H1 (cell line): ENCODE results near the gene MACROH2A1. TPM values are rescaled to one million over a fixed set of nuclear protein-coding genes. Genes with fewer than 3 reads are reported as not detected.

Experiments used
- CTCF ChIA-PET: fragments of 300-600 bp; sonication (Branson Sonifier 250); formaldehyde crosslinking; loops from one replicate; lab custom pipeline; 2021; ENCODE audit not compliant: partially characterized antibody; lab: Charles Lee
- POLR2A ChIA-PET: fragments of 300-600 bp; sonication (Branson Sonifier 250); formaldehyde crosslinking; loops from one replicate; lab custom pipeline; 2021; ENCODE audit warnings: inconsistent platforms; ENCODE audit not compliant: partially characterized antibody; lab: Charles Lee
- DNase-seq, 2 experiments: peaks; one replicate each; pipeline versions ENCODE4 v3.0.0 to v3.0.0-alpha.2; 2010 to 2022; ENCODE audit warnings: low spot score in 2 of 2, low read depth in 1 of 2, mixed read lengths in 1 of 2
- FAIRE-seq: peaks from 2 replicates; lab custom pipeline; 2011; peaks lifted over from hg19 to GRCh38; lab: Jason Lieb, UNC
- H2AFZ ChIP-seq: 2 replicates; pipeline ENCODE4 v1.8.1; 2012; ENCODE audit warnings: low read length, inconsistent platforms
- H2AK5ac ChIP-seq: 2 replicates; pipeline ENCODE4 v1.6.1; 2013; ENCODE audit warnings: low read depth, low read length
- H2BK120ac ChIP-seq: replicated peaks from 2 replicates; pipeline ENCODE3; 2013; ENCODE audit warnings: low read depth, low read length, inconsistent platforms
- H2BK12ac ChIP-seq: 2 replicates; pipeline ENCODE4 v1.6.1; 2013; ENCODE audit warnings: low read depth, low read length
- H2BK15ac ChIP-seq: 2 replicates; pipeline ENCODE4 v1.6.1; 2013; ENCODE audit warnings: low read length
- H2BK20ac ChIP-seq: 2 replicates; pipeline ENCODE4 v1.6.1; 2013; ENCODE audit warnings: low read length
- H2BK5ac ChIP-seq: 2 replicates; pipeline ENCODE4 v1.6.1; 2013; ENCODE audit warnings: low read depth, low read length
- H3K14ac ChIP-seq: 2 replicates; pipeline ENCODE4 v1.6.1; 2013; ENCODE audit warnings: inconsistent platforms; ENCODE audit not compliant: insufficient read length
- H3K18ac ChIP-seq: 2 replicates; pipeline ENCODE4 v1.6.1; 2013; ENCODE audit warnings: low read length; ENCODE audit errors: extremely low read depth
- H3K23ac ChIP-seq: 2 replicates; pipeline ENCODE4 v1.6.1; 2013; ENCODE audit warnings: inconsistent platforms; ENCODE audit not compliant: insufficient read length
- H3K23me2 ChIP-seq: 2 replicates; pipeline ENCODE4 v1.6.1; 2013; ENCODE audit warnings: low read depth, low read length
- H3K27ac ChIP-seq: 2 replicates; pipeline ENCODE4 v1.6.1; 2011; ENCODE audit warnings: low read depth, low read length, inconsistent platforms
- H3K27me3 ChIP-seq, 4 experiments: replicated peaks in 1 of 4; 1 replicate in 1 of 4; 2 replicates in 3 of 4; pipeline versions ENCODE4 v1.6.1 to v1.8.1; 2011 to 2013; ENCODE audit warnings: low read length in 3 of 4, mild to moderate bottlenecking in 3 of 4, inconsistent platforms in 2 of 4, mixed read lengths in 2 of 4, moderate library complexity in 1 of 4; ENCODE audit not compliant: control insufficient read depth in 3 of 4, insufficient read depth in 3 of 4; ENCODE audit errors: extremely low read depth in 1 of 4
- H3K36me3 ChIP-seq, 4 experiments: 2 replicates each; pipeline versions ENCODE4 v1.6.1 to v1.8.1; 2011 to 2013; ENCODE audit warnings: mild to moderate bottlenecking in 4 of 4, low read length in 3 of 4, moderate library complexity in 2 of 4, control low read depth in 1 of 4, inconsistent platforms in 1 of 4; ENCODE audit not compliant: insufficient read depth in 4 of 4, control insufficient read depth in 2 of 4
- H3K4ac ChIP-seq: replicated peaks from 2 replicates; pipeline ENCODE3; 2013; ENCODE audit warnings: low read length, low read depth, mixed read lengths, inconsistent platforms; ENCODE audit not compliant: insufficient read length
- H3K4me1 ChIP-seq, 4 experiments: replicated peaks in 1 of 4; 1 replicate in 1 of 4; 2 replicates in 3 of 4; pipeline versions ENCODE4 v1.6.1 to v1.8.1; 2011 to 2013; ENCODE audit warnings: low read length in 3 of 4, inconsistent platforms in 2 of 4, mixed read lengths in 1 of 4; ENCODE audit not compliant: insufficient read depth in 4 of 4, control insufficient read depth in 3 of 4
- H3K4me2 ChIP-seq, 2 experiments: 2 replicates each; pipeline versions ENCODE4 v1.6.1 to v1.8.1; 2011 to 2013; ENCODE audit warnings: low read depth in 2 of 2, low read length in 2 of 2, control low read depth in 1 of 2, inconsistent platforms in 1 of 2, mild to moderate bottlenecking in 1 of 2; ENCODE audit not compliant: insufficient read depth in 1 of 2
- H3K4me3 ChIP-seq, 4 experiments: fragments of 200-600, 300-600 bp in 1 of 4; sonication (generic), shearing (Covaris generic), sonication (Bioruptor Twin) in 1 of 4; 2 replicates each; pipeline versions ENCODE4 v1.5.1 to v1.8.1; 2011 to 2016; ENCODE audit warnings: low read length in 4 of 4, low read depth in 3 of 4, control low read depth in 2 of 4, inconsistent platforms in 2 of 4, mild to moderate bottlenecking in 2 of 4, mixed read lengths in 1 of 4, moderate library complexity in 1 of 4; ENCODE audit not compliant: insufficient read depth in 2 of 4; ENCODE audit errors: extremely low read depth in 1 of 4
- H3K56ac ChIP-seq: replicated peaks from 2 replicates; pipeline ENCODE3; 2013; ENCODE audit warnings: low read depth, mild to moderate bottlenecking, mixed read lengths, low read length, inconsistent platforms; ENCODE audit not compliant: insufficient read length
- H3K79me1 ChIP-seq: 2 replicates; pipeline ENCODE4 v1.6.1; 2013; ENCODE audit warnings: low read depth, low read length, control low read depth
- H3K79me2 ChIP-seq, 2 experiments: 2 replicates each; pipeline versions ENCODE4 v1.6.1 to v1.8.1; 2012 to 2013; ENCODE audit warnings: low read length in 2 of 2, mild to moderate bottlenecking in 2 of 2, inconsistent platforms in 1 of 2; ENCODE audit not compliant: insufficient read depth in 2 of 2, control insufficient read depth in 1 of 2
- H3K9ac ChIP-seq, 4 experiments: replicated peaks in 1 of 4; 1 replicate in 1 of 4; 2 replicates in 3 of 4; pipeline versions ENCODE4 v1.6.1 to v1.8.1; 2011 to 2013; ENCODE audit warnings: low read depth in 3 of 4, low read length in 3 of 4, control low read depth in 2 of 4, mild to moderate bottlenecking in 2 of 4, moderate library complexity in 2 of 4, inconsistent platforms in 1 of 4; ENCODE audit errors: extremely low read depth in 1 of 4
- H3K9me3 ChIP-seq, 2 experiments: 2 replicates each; pipeline versions ENCODE4 v1.6.1 to v1.8.1; 2012 to 2013; ENCODE audit warnings: mild to moderate bottlenecking in 2 of 2, moderate library complexity in 2 of 2, control low read depth in 1 of 2, inconsistent platforms in 1 of 2, low read depth in 1 of 2, low read length in 1 of 2, mixed read lengths in 1 of 2; ENCODE audit not compliant: insufficient read depth in 2 of 2
- H4K20me1 ChIP-seq, 2 experiments: replicated peaks in 1 of 2; 2 replicates each; pipeline versions ENCODE3 to v1.8.1; 2011 to 2013; ENCODE audit warnings: inconsistent platforms in 2 of 2, low read length in 2 of 2, mild to moderate bottlenecking in 1 of 2; ENCODE audit not compliant: insufficient read depth in 2 of 2, control insufficient read depth in 1 of 2
- H4K5ac ChIP-seq: 2 replicates; pipeline ENCODE4 v1.6.1; 2013; ENCODE audit warnings: low read length, low read depth, mixed read lengths, inconsistent platforms; ENCODE audit not compliant: insufficient read length
- H4K8ac ChIP-seq: 2 replicates; pipeline ENCODE4 v1.8.0; 2013; ENCODE audit warnings: mild to moderate bottlenecking, moderate library complexity, low read length, inconsistent platforms; ENCODE audit not compliant: insufficient read depth; ENCODE audit errors: extremely low read depth
- H4K91ac ChIP-seq: replicated peaks from 2 replicates; pipeline ENCODE3; 2013; ENCODE audit warnings: low read length, mixed read lengths, inconsistent platforms; ENCODE audit not compliant: insufficient read length
- ASH2L ChIP-seq: fragments of 200-600, 300-600 bp; sonication (generic); IDR thresholded peaks from one replicate; pipeline ENCODE4 v1.7.1; 2017; ENCODE audit warnings: low read length
- CBX8 ChIP-seq: fragments of 300-800, 300-1000 bp; sonication (generic); IDR thresholded peaks from 2 replicates; pipeline ENCODE4 v1.7.1; 2016; ENCODE audit warnings: low read depth, low read length, borderline replicate concordance
- CTBP2 ChIP-seq: IDR thresholded peaks from 2 replicates; pipeline ENCODE4 v1.7.0; 2011; ENCODE audit warnings: borderline replicate concordance, mild to moderate bottlenecking, moderate library complexity, mixed read lengths, low read length; ENCODE audit not compliant: insufficient read depth, insufficient read length
- EGR1 ChIP-seq: IDR thresholded peaks from 2 replicates; pipeline ENCODE4 v1.6.1; 2011; ENCODE audit warnings: low read depth, low read length, borderline replicate concordance
- EZH2 ChIP-seq: fragments of 200-600 bp; sonication (generic); IDR thresholded peaks from 2 replicates; pipeline ENCODE4 v1.7.1; 2012; ENCODE audit warnings: low read depth, mild to moderate bottlenecking, moderate library complexity, low read length, inconsistent platforms; ENCODE audit not compliant: severe bottlenecking
- GABPA ChIP-seq: IDR thresholded peaks from 2 replicates; pipeline ENCODE4 v1.6.1; 2011; ENCODE audit warnings: mild to moderate bottlenecking, low read length, moderate library complexity, borderline replicate concordance; ENCODE audit not compliant: insufficient read depth
- HDAC6 ChIP-seq: IDR thresholded peaks from one replicate; pipeline ENCODE4 v1.7.1; 2012; ENCODE audit warnings: low read depth, mild to moderate bottlenecking, inconsistent platforms, low read length, moderate library complexity
- JUND ChIP-seq: IDR thresholded peaks from 2 replicates; pipeline ENCODE4 v1.6.1; 2011; ENCODE audit warnings: mild to moderate bottlenecking, improper control_type of control experiment, low read length
- PHF8 ChIP-seq: fragments of 200-600 bp; sonication (generic); conservative IDR thresholded peaks from 2 replicates; pipeline ENCODE4 v1.7.1; 2012; ENCODE audit warnings: low read depth, mild to moderate bottlenecking, inconsistent platforms, low read length, moderate library complexity
- SIN3A ChIP-seq, 2 experiments: IDR thresholded peaks in 1 of 2; conservative IDR thresholded peaks in 1 of 2; 2 replicates each; pipeline ENCODE4 v1.6.1; 2011 to 2012; ENCODE audit warnings: low read length in 2 of 2, improper control_type of control experiment in 1 of 2, low read depth in 1 of 2, mild to moderate bottlenecking in 1 of 2
- TAF1 ChIP-seq: IDR thresholded peaks from 2 replicates; pipeline ENCODE4 v1.6.1; 2011; ENCODE audit warnings: mild to moderate bottlenecking, low read depth, low read length
- TBP ChIP-seq: IDR thresholded peaks from 2 replicates; pipeline ENCODE4 v1.6.1; 2011; ENCODE audit warnings: low read depth, low read length, improper control_type of control experiment
- TEAD4 ChIP-seq: IDR thresholded peaks from 2 replicates; pipeline ENCODE4 v1.6.1; 2012; ENCODE audit warnings: low read depth, low read length, inconsistent platforms, mixed read lengths
- WGBS, 2 experiments: shearing (Covaris generic) in 1 of 2; methylation state at CpG; one replicate each; pipeline versions ENCODE4 v1.1.6 to v1.1.7; 2013 to 2015; ENCODE audit warnings: low lambda C conversion rate in 2 of 2, mixed read lengths in 2 of 2, inconsistent platforms in 1 of 2, low coverage in 1 of 2, missing lambda C conversion rate in 1 of 2; ENCODE audit not compliant: insufficient replicate concordance in 2 of 2, insufficient coverage in 1 of 2, insufficient read length in 1 of 2; ENCODE audit errors: extremely low coverage in 1 of 2, missing lambda C conversion rate in 1 of 2; 5-methylcytosine and 5-hydroxymethylcytosine counted together
- polyA plus RNA-seq, 7 experiments: library from polyadenylated mRNA; depleted of rRNA in 3 of 7; stranded (reverse) in 5 of 7; unstranded in 2 of 7; fragments of >200 nt in 5 of 7; fragments of 200-250 nt in 2 of 7; gene quantifications; 1 replicate in 5 of 7; 2 replicates in 1 of 7; 4 replicates in 1 of 7; pipeline versions ENCODE4 v1.2.1 to v1.2.3, GENCODE V29; 2011 to 2013; ENCODE audit warnings: missing spikeins in 2 of 7, mixed read lengths in 2 of 7
- total RNA-seq: library from RNA; stranded (reverse); fragmentation: NEBNext Ultra II Directional; extraction: Animal tissue kit (Norgen Biotek cat#: 25700); gene quantifications from 2 replicates; pipeline ENCODE4 v1.2.1, GENCODE V29; 2021

MACROH2A1 gene
- total and polyA plus RNA-seq, 2 of the 8 experiments (the other 6 are each of a cell fraction or from before 2014, with no cell fraction given) = 60.0 to 92.3 TPM

- Histone ChIP-seq H2AK5ac (no peak overlapping the region), H3K79me2 (no peaks in the 10 kb centered on the region), H3K79me1 (no peaks in the 10 kb centered on the region), H3K23me2 (no peaks in the 10 kb centered on the region; the same call in 1 of the 2 replicates), H3K27me3 (no peaks in the 10 kb centered on the region), H2BK15ac (no peak overlapping the region), H3K14ac (no peak overlapping the region), H3K9ac (no peak overlapping the region), H2AFZ (no peak overlapping the region), H2BK5ac (no peak overlapping the region), H4K5ac (no peak overlapping the region), H3K56ac (no peak overlapping the region), H3K23ac (no peak overlapping the region), H3K4me2 (no peak overlapping the region), H3K4me3 (no peak overlapping the region), H3K4me1 (no peaks in the 10 kb centered on the region; a peak in 1 of 7 replicates), H4K8ac (no peak overlapping the region), H3K4ac (no peak overlapping the region), H2BK20ac (no peak overlapping the region), H4K91ac (no peak overlapping the region), H3K18ac (no peak overlapping the region), H3K9me3 (no peaks in the 10 kb centered on the region), H3K27ac (no peak overlapping the region), H2BK120ac (no peak overlapping the region), H4K20me1 (no peaks in the 10 kb centered on the region), H2BK12ac (no peak overlapping the region), H3K36me3 (no peaks in the 10 kb centered on the region)
- ChIA-PET CTCF (interaction anchor here (0.6 to 19.4 kb wide), 8 partner anchors 7 to 454 kb away, joined by 3 to 264 read pairs (median 6); no protein-coding TSS in a partner anchor), POLR2A (no interaction called here)
- FAIRE-seq (no peak), DNase-seq (peak in 1 of 2 experiments; percentile 41)
- WGBS, 2 experiments = 91% methylated on average over 13 of the region's 13 CpGs; no CpG with 5 or more reads in 1 of the 2 experiments
- TF ChIP-seq CBX8 = no peak
- TF ChIP-seq HDAC6 = no peak
- TF ChIP-seq ASH2L = no peak
- no peak for TF ChIP-seq TBP
- no peak for TF ChIP-seq EGR1
- TF ChIP-seq JUND = no peak
- no peak for TF ChIP-seq GABPA
- no peak for TF ChIP-seq EZH2
- no peak for TF ChIP-seq TEAD4
- no peak for TF ChIP-seq CTBP2
- no peak for TF ChIP-seq SIN3A (conservative IDR thresholded peaks at IDR 0.05 in 1 of 2, IDR thresholded peaks at IDR 0.05 in 1 of 2; ENCODE audit: low read depth in 1 of 2, low read length in 2 of 2)
- TF ChIP-seq TAF1 = no peak
- TF ChIP-seq PHF8 = no peak
Observed at GRCh38 chr5:135437796-135438560, 38.9 kb upstream of the MACROH2A1 start.
